WTC11 (cell line): ENCODE data around the gene CPD. TPM values are rescaled to one million over a fixed set of nuclear protein-coding genes. Genes with fewer than 3 reads are reported as not detected.

Source experiments
- ATAC-seq: fragments of 200-7000 bp; cut with Tn5 transposase; 2 replicates; pipeline ENCODE4 v1.10.0; 2021; ENCODE audit warnings: mild to moderate bottlenecking, moderate library complexity
- CTCF ChIA-PET: fragments of 300-600 bp; sonication (Branson Sonifier 250); formaldehyde crosslinking; loops from one replicate; lab custom pipeline; 2021; ENCODE audit warnings: antibody characterized with exemption; lab: Charles Lee
- POLR2A ChIA-PET: fragments of 350-600 bp; sonication (Branson Sonifier 250); formaldehyde crosslinking; loops from one replicate; lab custom pipeline; 2021; ENCODE audit warnings: antibody characterized with exemption; lab: Charles Lee
- DNase-seq: peaks from one replicate; pipeline ENCODE4 v3.0.0; 2021; ENCODE audit warnings: low spot score
- H3K27ac Mint-ChIP-seq: 2 replicates; pipeline ENCODE4 v1.8.0; 2021; ENCODE audit warnings: mixed read lengths
- H3K27me3 Mint-ChIP-seq: 2 replicates; pipeline ENCODE4 v1.8.0; 2021; ENCODE audit warnings: low read depth, mild to moderate bottlenecking, moderate library complexity, mixed read lengths
- H3K36me3 Mint-ChIP-seq: 2 replicates; pipeline ENCODE4 v1.8.0; 2021; ENCODE audit warnings: mixed read lengths
- H3K4me1 Mint-ChIP-seq: 2 replicates; pipeline ENCODE4 v1.8.0; 2022; ENCODE audit warnings: mixed read lengths
- H3K4me3 Mint-ChIP-seq: 2 replicates; pipeline ENCODE4 v1.8.0; 2021; ENCODE audit warnings: mild to moderate bottlenecking, moderate library complexity, mixed read lengths
- H3K9me3 Mint-ChIP-seq: 2 replicates; pipeline ENCODE4 v1.8.0; 2021; ENCODE audit warnings: mixed read lengths
- ATF6 ChIP-seq: sonication (generic); formaldehyde crosslinking; IDR thresholded peaks from 2 replicates; pipeline ENCODE4 v1.8.1; 2023; ENCODE audit warnings: mild to moderate bottlenecking, missing genetic modification reagents
- CBFB ChIP-seq: sonication (generic); formaldehyde crosslinking; IDR thresholded peaks from 2 replicates; pipeline ENCODE4 v1.8.1; 2022; ENCODE audit warnings: mild to moderate bottlenecking, low read depth, missing genetic modification reagents
- CREB1 ChIP-seq: sonication (generic); formaldehyde crosslinking; IDR thresholded peaks from 2 replicates; pipeline ENCODE4 v1.8.0; 2023; ENCODE audit warnings: mild to moderate bottlenecking, missing genetic modification reagents
- ETV6 ChIP-seq: sonication (generic); formaldehyde crosslinking; IDR thresholded peaks from 2 replicates; pipeline ENCODE4 v1.8.1; 2022; ENCODE audit warnings: mild to moderate bottlenecking, missing genetic modification reagents
- FOXP1 ChIP-seq: sonication (generic); formaldehyde crosslinking; IDR thresholded peaks from 2 replicates; pipeline ENCODE4 v1.8.0; 2022; ENCODE audit warnings: missing genetic modification reagents, mild to moderate bottlenecking, moderate library complexity, borderline replicate concordance
- HMGXB4 ChIP-seq: sonication (generic); formaldehyde crosslinking; IDR thresholded peaks from 2 replicates; pipeline ENCODE4 v1.8.1; 2023; ENCODE audit warnings: mild to moderate bottlenecking, moderate library complexity, missing genetic modification reagents
- JUN ChIP-seq: sonication (generic); formaldehyde crosslinking; IDR thresholded peaks from 2 replicates; pipeline ENCODE4 v1.8.0; 2023; ENCODE audit warnings: mild to moderate bottlenecking, missing genetic modification reagents
- MYBL2 ChIP-seq: sonication (generic); formaldehyde crosslinking; IDR thresholded peaks from 2 replicates; pipeline ENCODE4 v1.8.1; 2023; ENCODE audit warnings: mild to moderate bottlenecking, moderate library complexity, missing genetic modification reagents
- TCF7 ChIP-seq: sonication (generic); formaldehyde crosslinking; IDR thresholded peaks from 2 replicates; pipeline ENCODE4 v1.8.0; 2022; ENCODE audit warnings: mild to moderate bottlenecking, low read depth, missing genetic modification reagents, moderate library complexity
- TEAD1 ChIP-seq: sonication (generic); formaldehyde crosslinking; IDR thresholded peaks from 2 replicates; pipeline ENCODE4 v1.8.0; 2022; ENCODE audit warnings: mild to moderate bottlenecking, missing genetic modification reagents
- USF2 ChIP-seq: sonication (generic); formaldehyde crosslinking; IDR thresholded peaks from 2 replicates; pipeline ENCODE4 v1.8.1; 2023; ENCODE audit warnings: mild to moderate bottlenecking, missing genetic modification reagents, moderate library complexity
- ZBTB21 ChIP-seq: sonication (generic); formaldehyde crosslinking; IDR thresholded peaks from 2 replicates; pipeline ENCODE4 v1.8.1; 2023; ENCODE audit warnings: mild to moderate bottlenecking, missing genetic modification reagents, borderline replicate concordance
- ZNF121 ChIP-seq: sonication (generic); formaldehyde crosslinking; IDR thresholded peaks from 2 replicates; pipeline ENCODE4 v1.8.0; 2023; ENCODE audit warnings: missing genetic modification reagents
- ZNF138 ChIP-seq: sonication (generic); formaldehyde crosslinking; conservative IDR thresholded peaks from 2 replicates; pipeline ENCODE4 v1.8.1; 2022; ENCODE audit warnings: mild to moderate bottlenecking, moderate library complexity, missing genetic modification reagents
- ZNF317 ChIP-seq: sonication (generic); formaldehyde crosslinking; IDR thresholded peaks from 2 replicates; pipeline ENCODE4 v1.8.1; 2023; ENCODE audit warnings: low read depth, mild to moderate bottlenecking, moderate library complexity, missing genetic modification reagents, borderline replicate concordance
- ZNF423 ChIP-seq: fragments of 250-450 bp; sonication (Bioruptor Pico); IDR thresholded peaks from 2 replicates; pipeline ENCODE4 v2.1.2; 2022; ENCODE audit warnings: mild to moderate bottlenecking, moderate library complexity
- ZNF512 ChIP-seq: sonication (generic); formaldehyde crosslinking; IDR thresholded peaks from 2 replicates; pipeline ENCODE4 v1.8.1; 2022; ENCODE audit warnings: missing genetic modification reagents, borderline replicate concordance
- total RNA-seq: library from RNA; stranded (reverse); gene quantifications from 3 replicates; pipeline ENCODE4 v1.2.3, GENCODE V29; 2021

Gene CPD
- total RNA-seq, 1 experiment from 2014 or later: 36.1 TPM

- POLR2A ChIA-PET: no interaction called here
- no peak overlapping the region for H3K4me3 Mint-ChIP-seq
- TF ChIP-seq FOXP1 (CRISPR knock-in tag) (peak; percentile 29; the same call in 1 of the 2 replicates), ZBTB21 (0 out of 2 replicates have a peak, but pooled peaks have one; percentile 36), ZNF512 (CRISPR knock-in tag) (no peak), ZNF423 (CRISPR knock-in tag) (0 out of 2 replicates have a peak, but pooled peaks have one; percentile 32), USF2 (no peak)
- DNase-seq (peak; percentile 57), ATAC-seq (peak; percentile 86)
- no peaks in the 10 kb centered on the region for H3K9me3 Mint-ChIP-seq
- H3K36me3 Mint-ChIP-seq: peaks cover 9% of the 10 kb centered on the region
- H3K27me3 Mint-ChIP-seq: no peaks in the 10 kb centered on the region
- no peak overlapping the region for H3K27ac Mint-ChIP-seq
- CTCF ChIA-PET: interaction anchor here (0.6 to 1.1 kb wide), 4 partner anchors 15 to 89 kb away, joined by 3 to 4 read pairs (median 3); partner anchors contain the start of gene GOSR1
- peaks cover 18% of the 10 kb centered on the region for H3K4me1 Mint-ChIP-seq
Observed at GRCh38 chr17:30388321-30389179, 9.8 kb downstream of the CPD start.

GRCh38 chr17:30389756-30390300, 11.1 kb downstream of the CPD start:
- ATAC-seq (no peak), DNase-seq (no peak)
- no peak overlapping the region for H3K27ac Mint-ChIP-seq
- ChIA-PET CTCF (interaction anchor here (0.9 to 1.1 kb wide), 2 partner anchors 17 to 50 kb away, joined by 3 read pairs; no protein-coding TSS in a partner anchor), POLR2A (interaction anchor here (0.7 kb wide), 1 partner anchor 1153 kb away, joined by 3 read pairs; no protein-coding TSS in a partner anchor)
- no peaks in the 10 kb centered on the region for H3K27me3 Mint-ChIP-seq
- 0 out of 2 replicates have a peak, but pooled peaks have one; percentile 18 for TF ChIP-seq ZNF121 (CRISPR knock-in tag)
- no peak for TF ChIP-seq ZNF138
- peaks cover 9% of the 10 kb centered on the region for H3K36me3 Mint-ChIP-seq
- H3K4me3 Mint-ChIP-seq: no peak overlapping the region
- no peaks in the 10 kb centered on the region for H3K9me3 Mint-ChIP-seq
- H3K4me1 Mint-ChIP-seq: peaks cover 10% of the 10 kb centered on the region

GRCh38 chr17:30391534-30391933, 12.8 kb downstream of the CPD start:
- CTCF ChIA-PET: no interaction called here
- H3K9me3 Mint-ChIP-seq: no peaks in the 10 kb centered on the region
- H3K4me3 Mint-ChIP-seq: no peak overlapping the region
- no peak overlapping the region for H3K27ac Mint-ChIP-seq
- H3K36me3 Mint-ChIP-seq: 0 out of 2 replicates have a peak, but pooled peaks cover 2% of the 10 kb centered on the region
- H3K27me3 Mint-ChIP-seq: no peaks in the 10 kb centered on the region
- peaks cover 10% of the 10 kb centered on the region for H3K4me1 Mint-ChIP-seq
- TF ChIP-seq ATF6 (CRISPR knock-in tag): no peak
- no peak for TF ChIP-seq JUN (CRISPR knock-in tag)
- TF ChIP-seq ZNF512 (CRISPR knock-in tag): no peak
- TF ChIP-seq TEAD1 (CRISPR knock-in tag): no peak
- TF ChIP-seq CBFB (CRISPR knock-in tag): no peak
- no peak for TF ChIP-seq ETV6 (CRISPR knock-in tag)
- TF ChIP-seq ZNF317 (CRISPR knock-in tag): no peak
- TF ChIP-seq TCF7 (CRISPR knock-in tag): no peak
- TF ChIP-seq HMGXB4 (CRISPR knock-in tag): no peak
- TF ChIP-seq MYBL2 (CRISPR knock-in tag): no peak
- no peak for TF ChIP-seq CREB1 (CRISPR knock-in tag)
- DNase-seq (no peak), ATAC-seq (no peak)
- POLR2A ChIA-PET: no interaction called here
